GM06990 (cell line): ENCODE data around the gene PRR23E.

Experiments used
- DNase-seq: peaks from one replicate; pipeline ENCODE4 v3.0.0-alpha.2; 2011; ENCODE audit not compliant: insufficient read length; ENCODE audit errors: extremely low read depth
- H3K27me3 ChIP-seq: replicated peaks from 2 replicates; pipeline ENCODE4 v1.6.0; 2011; ENCODE audit warnings: low read length; ENCODE audit not compliant: control insufficient read depth, insufficient read depth
- H3K36me3 ChIP-seq: 2 replicates; pipeline ENCODE4 v1.5.1; 2011; ENCODE audit warnings: low read length; ENCODE audit not compliant: control insufficient read depth, insufficient read depth
- H3K4me3 ChIP-seq: replicated peaks from 2 replicates; pipeline ENCODE4 v1.5.1; 2011; ENCODE audit warnings: low read depth, mild to moderate bottlenecking, control low read depth, low read length
- TF ChIP-seq, protein P1 (sequence below): IDR thresholded peaks from 2 replicates; pipeline ENCODE4 v1.5.1; 2011; ENCODE audit warnings: low read length, control low read depth, mild to moderate bottlenecking, inconsistent platforms; ENCODE audit not compliant: insufficient read depth, poor library complexity, severe bottlenecking

Gene PRR23E

DNA sequence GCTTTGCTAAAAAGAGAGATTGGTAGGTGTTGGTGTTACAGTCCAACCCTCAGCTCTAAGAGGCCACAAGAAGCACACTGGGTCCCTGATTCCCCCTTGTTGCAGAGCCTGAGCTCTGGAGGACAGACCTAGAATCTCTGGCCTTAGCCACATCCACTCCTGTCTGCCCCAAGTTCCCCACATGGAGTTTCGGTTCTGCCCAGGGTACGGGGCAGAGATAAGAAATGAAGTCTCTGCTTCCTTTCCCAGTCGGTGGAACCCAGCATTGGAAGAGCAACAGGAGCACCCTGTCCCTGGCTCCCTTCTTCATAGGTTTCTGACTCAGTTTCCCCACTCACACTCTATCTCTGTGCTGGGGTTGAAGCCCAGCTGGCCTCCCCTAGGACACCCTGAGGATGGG is 13.2 kb downstream of the PRR23E start:
- no peak for DNase-seq
- Histone ChIP-seq H3K36me3 (no peaks in the 10 kb centered on the region), H3K4me3 (no peak overlapping the region), H3K27me3 (no peaks in the 10 kb centered on the region)
- TF ChIP-seq, protein P1, sequence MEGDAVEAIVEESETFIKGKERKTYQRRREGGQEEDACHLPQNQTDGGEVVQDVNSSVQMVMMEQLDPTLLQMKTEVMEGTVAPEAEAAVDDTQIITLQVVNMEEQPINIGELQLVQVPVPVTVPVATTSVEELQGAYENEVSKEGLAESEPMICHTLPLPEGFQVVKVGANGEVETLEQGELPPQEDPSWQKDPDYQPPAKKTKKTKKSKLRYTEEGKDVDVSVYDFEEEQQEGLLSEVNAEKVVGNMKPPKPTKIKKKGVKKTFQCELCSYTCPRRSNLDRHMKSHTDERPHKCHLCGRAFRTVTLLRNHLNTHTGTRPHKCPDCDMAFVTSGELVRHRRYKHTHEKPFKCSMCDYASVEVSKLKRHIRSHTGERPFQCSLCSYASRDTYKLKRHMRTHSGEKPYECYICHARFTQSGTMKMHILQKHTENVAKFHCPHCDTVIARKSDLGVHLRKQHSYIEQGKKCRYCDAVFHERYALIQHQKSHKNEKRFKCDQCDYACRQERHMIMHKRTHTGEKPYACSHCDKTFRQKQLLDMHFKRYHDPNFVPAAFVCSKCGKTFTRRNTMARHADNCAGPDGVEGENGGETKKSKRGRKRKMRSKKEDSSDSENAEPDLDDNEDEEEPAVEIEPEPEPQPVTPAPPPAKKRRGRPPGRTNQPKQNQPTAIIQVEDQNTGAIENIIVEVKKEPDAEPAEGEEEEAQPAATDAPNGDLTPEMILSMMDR: no peak

DNA sequence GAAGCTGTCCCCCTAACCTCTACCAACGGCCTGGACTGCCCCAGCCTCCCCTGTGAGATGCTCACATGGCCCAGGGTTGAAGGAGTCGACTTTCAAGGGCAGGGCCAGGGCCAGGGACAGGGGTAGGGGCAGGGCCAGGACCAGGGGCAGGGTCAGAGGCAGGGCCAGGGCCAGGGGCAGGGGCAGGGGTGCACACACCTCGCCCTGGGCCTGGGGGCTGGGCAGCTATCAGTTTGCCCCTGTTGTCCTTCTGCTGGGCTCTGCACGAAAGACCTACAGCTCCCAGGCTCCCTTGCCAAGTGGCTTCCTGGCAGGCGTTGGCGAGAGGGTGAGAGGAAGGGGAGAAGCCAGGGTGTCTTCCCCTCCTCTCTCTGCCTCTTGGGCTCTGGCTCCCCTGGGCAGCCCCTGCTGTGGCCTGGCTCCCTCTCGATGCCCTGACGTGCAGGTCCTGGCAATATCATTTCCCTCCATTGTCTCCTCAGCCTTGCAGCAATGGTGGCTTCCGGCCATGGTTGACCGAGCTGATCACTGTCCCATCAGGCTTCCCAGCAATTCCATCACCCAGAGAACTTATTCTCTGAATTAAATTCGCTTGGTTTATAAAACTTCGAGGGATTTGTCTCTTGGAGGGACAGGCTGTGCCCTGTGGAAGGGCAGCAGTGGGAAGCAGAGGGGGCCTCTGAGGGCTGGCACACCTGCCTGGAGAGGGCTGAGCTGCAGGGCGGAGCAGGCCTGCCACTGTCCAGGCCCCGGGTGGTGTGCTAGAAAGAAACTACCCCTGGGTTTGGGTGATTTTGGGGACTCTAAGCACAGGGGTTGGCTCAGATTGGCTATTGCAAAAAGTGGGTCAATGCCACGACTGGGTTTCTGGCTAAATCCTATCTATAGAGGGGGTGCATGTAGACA is 13.9 kb downstream of the PRR23E start:
- no peak for DNase-seq
- H3K36me3 ChIP-seq: no peaks in the 10 kb centered on the region
- H3K27me3 ChIP-seq: no peaks in the 10 kb centered on the region
- TF ChIP-seq, protein P1: no peak
- no peak overlapping the region for H3K4me3 ChIP-seq

DNA sequence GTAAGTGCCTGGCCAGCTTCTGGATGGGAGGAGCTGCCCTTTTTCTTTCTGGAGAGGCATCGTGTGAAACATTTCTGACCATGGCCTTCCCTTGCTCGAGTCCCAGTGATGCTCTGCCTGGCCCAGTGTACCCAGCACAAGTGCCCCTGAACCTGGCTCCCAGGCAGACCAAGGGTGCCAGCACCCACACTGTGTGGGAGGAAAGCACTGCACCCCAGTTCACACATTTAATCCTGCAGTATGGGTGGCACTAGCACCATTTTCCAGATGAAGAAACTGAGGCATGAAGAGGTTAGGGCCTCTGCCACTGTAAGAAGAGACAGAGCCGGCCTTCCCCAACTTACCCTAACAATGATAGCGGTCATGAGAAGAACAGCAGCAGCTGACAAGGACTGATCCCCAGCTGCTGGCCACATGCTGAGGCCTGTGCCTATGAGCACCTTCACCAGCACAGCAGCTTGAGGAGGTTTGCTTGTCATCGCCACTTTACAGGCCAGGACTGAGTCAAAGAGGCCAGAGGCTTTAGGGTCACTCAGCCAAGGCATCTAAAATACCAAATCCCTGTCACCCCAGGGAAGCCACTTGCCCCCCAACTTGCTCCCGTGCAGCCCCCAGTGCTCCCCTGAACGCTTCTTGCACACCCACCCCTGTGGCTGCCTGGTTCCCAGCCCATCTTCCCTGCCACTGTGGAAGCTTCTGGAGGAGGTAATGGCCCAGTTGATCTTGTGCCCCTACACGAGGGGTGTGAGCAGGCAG is 15.0 kb downstream of the PRR23E start:
- TF ChIP-seq, protein P1: no peak
- H3K4me3 ChIP-seq: no peak overlapping the region
- DNase-seq: no peak
- no peaks in the 10 kb centered on the region for H3K27me3 ChIP-seq
- no peaks in the 10 kb centered on the region for H3K36me3 ChIP-seq

DNA sequence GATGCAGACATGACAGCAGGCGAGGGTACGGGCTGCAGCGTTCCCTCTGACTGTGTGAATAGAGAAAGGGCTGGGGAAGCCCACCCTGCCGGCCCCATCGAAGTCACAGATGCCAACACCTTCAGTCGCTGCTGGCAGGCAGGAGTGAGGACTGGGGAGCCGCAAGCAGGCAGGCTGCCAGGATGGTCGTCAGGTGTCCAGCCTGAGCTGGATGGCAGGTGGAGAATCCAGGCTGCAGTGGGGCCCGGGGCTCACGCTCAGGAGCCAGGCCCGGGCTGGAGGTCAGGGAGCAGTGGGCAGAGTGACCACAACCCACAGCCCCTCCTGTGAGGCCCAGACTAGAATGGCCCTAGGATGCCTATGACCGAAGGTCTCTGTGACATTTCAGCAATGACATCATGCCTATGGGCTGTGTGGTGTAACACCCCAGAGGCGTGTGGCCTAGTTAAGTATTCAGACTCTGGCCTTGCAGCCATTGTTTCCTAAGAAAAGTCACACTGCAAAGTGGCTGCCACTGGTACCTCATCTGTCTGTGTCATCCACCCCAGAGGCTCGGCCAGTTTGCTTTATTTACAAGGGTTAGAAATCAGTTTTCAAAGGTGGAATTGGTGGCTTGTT is 15.7 kb downstream of the PRR23E start:
- DNase-seq: no peak
- no peaks in the 10 kb centered on the region for H3K36me3 ChIP-seq
- no peak overlapping the region for H3K4me3 ChIP-seq
- H3K27me3 ChIP-seq: no peaks in the 10 kb centered on the region
- TF ChIP-seq, protein P1: no peak

DNA sequence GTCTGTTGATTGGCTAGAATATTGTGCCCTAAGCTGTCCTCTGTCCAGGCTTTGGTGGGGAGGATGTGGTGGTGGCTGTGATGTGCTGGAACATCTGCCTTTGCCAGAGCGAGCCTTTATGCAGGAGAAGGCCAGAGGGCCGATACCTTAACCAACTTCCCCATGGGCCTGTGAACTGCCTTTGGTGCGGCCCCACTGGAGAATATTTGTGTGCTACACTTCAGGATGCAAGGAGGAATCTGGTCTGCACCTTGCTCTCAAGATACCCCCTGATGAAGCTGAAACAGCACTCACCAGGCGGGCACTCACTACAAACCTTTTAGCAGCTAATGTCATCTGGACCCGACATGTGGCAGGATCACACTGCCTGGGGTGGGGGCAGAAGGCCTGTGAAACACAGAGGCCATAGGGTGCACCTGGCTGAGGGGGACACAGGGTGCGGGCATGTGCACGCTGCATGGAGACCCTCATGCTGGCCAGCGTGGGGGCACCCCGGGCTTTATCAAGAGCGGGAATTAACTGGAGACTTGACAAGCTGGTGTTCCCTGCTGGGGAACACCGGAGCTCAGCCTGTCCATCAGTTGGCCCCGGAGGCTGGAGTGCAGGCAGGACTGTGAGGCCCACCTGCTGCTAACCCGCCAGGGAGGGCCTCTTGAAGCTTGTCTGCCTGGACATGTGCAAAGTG is 16.4 kb downstream of the PRR23E start:
- TF ChIP-seq, protein P1: no peak
- Histone ChIP-seq H3K36me3 (no peaks in the 10 kb centered on the region), H3K27me3 (no peaks in the 10 kb centered on the region), H3K4me3 (no peak overlapping the region)
- no peak for DNase-seq
